HL-60 (cell line): ENCODE data around the gene TNNI3.

ENCODE experiments used
- CTCF ChIP-seq: IDR thresholded peaks from one replicate; pipeline ENCODE4 v1.5.1; 2011; ENCODE audit warnings: low read length, control low read depth, inconsistent platforms; ENCODE audit not compliant: insufficient read depth
- POLR2AphosphoS5 ChIP-seq: IDR thresholded peaks from 2 replicates; pipeline ENCODE4 v1.6.1; 2012; ENCODE audit warnings: low read depth
- REST ChIP-seq: IDR thresholded peaks from 2 replicates; pipeline ENCODE4 v1.6.1; 2012; ENCODE audit warnings: low read depth; ENCODE audit not compliant: insufficient replicate concordance
- SPI1 ChIP-seq: IDR thresholded peaks from 2 replicates; pipeline ENCODE4 v1.6.1; 2012; ENCODE audit warnings: low read depth, mild to moderate bottlenecking, borderline replicate concordance

DNA sequence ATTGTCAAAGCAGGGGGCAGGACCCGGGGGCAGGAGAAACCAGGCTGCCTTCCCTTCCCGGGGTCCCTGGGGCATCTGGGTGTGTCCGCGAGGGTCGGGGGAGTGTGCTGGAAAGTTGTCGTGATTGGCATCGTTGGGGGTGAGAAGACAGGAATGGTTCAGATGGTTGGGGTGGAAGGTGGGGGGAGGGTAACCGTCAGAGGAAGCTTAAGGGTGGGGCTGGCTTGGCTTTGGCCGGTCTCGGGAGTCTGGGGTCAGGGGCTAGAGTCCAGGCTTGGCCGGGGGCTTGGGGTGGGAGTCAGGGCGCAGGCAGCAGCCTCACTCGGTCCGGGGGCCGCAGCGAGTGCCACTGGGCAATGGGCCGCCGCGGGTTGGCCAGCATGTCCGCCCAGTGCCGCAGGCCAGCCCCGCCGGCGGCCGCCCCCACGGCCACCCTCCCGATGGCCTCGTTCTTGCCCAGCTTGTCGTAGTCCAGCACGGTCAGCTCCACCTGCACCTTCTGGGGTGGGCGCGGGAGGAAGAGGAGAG is 15.7 kb upstream of the TNNI3 start:
- no peak for TF ChIP-seq CTCF
- no peak for TF ChIP-seq POLR2AphosphoS5
- TF ChIP-seq REST, result no peak
- no peak for TF ChIP-seq SPI1
